MCF 10A (cell line): ENCODE data around the gene SLC25A36. TPM values are rescaled to one million over a fixed set of nuclear protein-coding genes. Genes with fewer than 3 reads are reported as not detected.

Experiments
- BruUV-seq: library from RNA; stranded (reverse); fragments of 400-500 nt; replicated peaks from 2 replicates; lab custom pipeline; 2021; lab: Mats Ljungman, UMichigan
- CTCF ChIA-PET: fragments of 300-600 bp; sonication (Branson Sonifier 250); formaldehyde crosslinking; extraction: SDS; loops from one replicate; lab custom pipeline; 2021; ENCODE audit warnings: antibody characterized with exemption, inconsistent platforms; lab: Yijun Ruan, JAX
- POLR2A ChIA-PET: fragments of 300-600, 350-650 bp; sonication (Branson Sonifier 250); formaldehyde crosslinking; extraction: SDS; loops from one replicate; lab custom pipeline; 2020; ENCODE audit warnings: antibody characterized with exemption, inconsistent platforms; lab: Yijun Ruan, JAX
- DNase-seq: peaks from one replicate; pipeline ENCODE4 v3.0.0-alpha.2; 2018; ENCODE audit not compliant: unreplicated experiment
- H3K27ac Mint-ChIP-seq: one replicate; pipeline ENCODE4 v1.8.0; 2022; ENCODE audit warnings: mild to moderate bottlenecking, low read depth, mixed read lengths; ENCODE audit not compliant: unreplicated experiment
- H3K27me3 Mint-ChIP-seq: one replicate; pipeline ENCODE4 v1.8.0; 2022; ENCODE audit warnings: mixed read lengths; ENCODE audit not compliant: insufficient read depth, unreplicated experiment
- H3K36me3 Mint-ChIP-seq: one replicate; pipeline ENCODE4 v1.8.0; 2022; ENCODE audit warnings: mild to moderate bottlenecking, moderate library complexity, mixed read lengths; ENCODE audit not compliant: insufficient read depth, unreplicated experiment
- H3K4me1 Mint-ChIP-seq: one replicate; pipeline ENCODE4 v1.8.0; 2022; ENCODE audit warnings: mixed read lengths; ENCODE audit not compliant: insufficient read depth, unreplicated experiment
- H3K4me3 Mint-ChIP-seq: one replicate; pipeline ENCODE4 v1.8.0; 2022; ENCODE audit warnings: mild to moderate bottlenecking, moderate library complexity, mixed read lengths; ENCODE audit not compliant: unreplicated experiment
- H3K9me3 Mint-ChIP-seq: one replicate; pipeline ENCODE4 v1.8.0; 2022; ENCODE audit warnings: mixed read lengths; ENCODE audit not compliant: unreplicated experiment
- CTCF ChIP-seq: fragments of 200-600 bp; IDR thresholded peaks from one replicate; pipeline ENCODE4 v1.8.0; 2022; ENCODE audit warnings: antibody characterized with exemption, mild to moderate bottlenecking; ENCODE audit not compliant: unreplicated experiment
- intact Hi-C: fragments of 100-400 bp; cut with micrococcal nuclease; formaldehyde crosslinking; loops from 2 replicates; pipeline ENCODE4 v1.14.1; 2022
- total RNA-seq: library from RNA; stranded (reverse); gene quantifications from 2 replicates; pipeline ENCODE4 v1.2.3, GENCODE V29; 2022

The SLC25A36 gene
- total RNA-seq, 1 experiment from 2014 or later, result 71.2 TPM

- H3K36me3 Mint-ChIP-seq, result no peaks in the 10 kb centered on the region
- no peaks in the 10 kb centered on the region for H3K9me3 Mint-ChIP-seq
- no peaks in the 10 kb centered on the region for H3K4me1 Mint-ChIP-seq
- no peak for TF ChIP-seq CTCF
- H3K27ac Mint-ChIP-seq, result no peak overlapping the region
- no peak overlapping the region for H3K4me3 Mint-ChIP-seq
- ChIA-PET CTCF (no interaction called here), POLR2A (no interaction called here)
- peaks cover 27% of the 10 kb centered on the region for H3K27me3 Mint-ChIP-seq
- DNase-seq, result no peak
- no TSS peak for BruUV-seq
- intact Hi-C loops, result no loop called here
Measured at GRCh38 chr3:141021261-141021660, 79.6 kb downstream of the SLC25A36 start.

Other genes with a start within 250 kb of the SLC25A36 start
- not detected in 2 replicates for gene SPSB4, start 109.5 kb downstream of the SLC25A36 start, total RNA-seq